ENCODE data around the gene CRCP. TPM values are rescaled to one million over a fixed set of nuclear protein-coding genes. Genes with fewer than 3 reads are reported as not detected.

The CRCP gene
- total RNA-seq, 1 donor from 2014 or later: 29.0 TPM

DNA sequence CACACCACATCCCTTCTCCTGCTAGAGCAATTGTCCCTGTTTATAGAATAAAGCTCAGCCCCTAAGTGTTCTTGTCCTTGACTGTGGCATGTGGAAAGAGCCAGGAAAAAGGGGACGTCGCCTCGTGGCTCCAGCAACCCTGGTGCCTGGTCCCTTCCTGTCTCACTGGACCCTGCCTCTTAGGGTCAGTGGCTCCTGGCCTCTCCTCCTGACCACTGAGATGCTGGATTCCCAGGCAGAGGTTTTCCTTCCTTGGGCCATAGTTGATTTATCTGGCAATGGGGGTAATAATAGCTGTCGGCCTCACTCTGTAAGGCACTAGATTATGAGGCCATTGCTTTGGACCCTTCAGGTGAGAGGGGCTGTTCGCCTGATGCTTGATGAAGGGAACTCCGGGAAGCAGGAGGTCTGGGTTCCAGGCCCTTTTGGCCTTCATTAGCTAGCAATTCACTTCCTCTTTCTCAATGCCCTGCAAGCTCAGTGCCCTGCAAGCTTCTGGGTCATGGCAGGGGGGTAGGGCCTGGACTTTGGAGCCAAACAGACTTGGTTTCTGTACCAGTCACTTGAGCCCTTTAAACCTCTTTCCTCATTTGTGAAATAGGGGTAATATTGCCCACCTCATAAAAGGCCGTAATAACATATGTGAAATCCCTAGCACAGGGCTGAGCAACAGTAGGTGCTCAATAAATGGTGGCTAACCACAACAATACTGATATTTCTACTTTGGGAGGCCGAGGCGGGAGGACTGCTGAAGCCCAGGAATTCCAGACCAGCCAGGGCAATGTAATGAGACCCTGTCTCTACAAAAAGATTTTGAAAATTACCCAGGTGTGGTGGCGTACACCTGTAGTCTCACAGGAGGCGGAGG lies 38.0 kb upstream of the CRCP start:
- Mint-ChIP-seq H3K36me3 (no peaks in the 10 kb centered on the region), H3K4me1 (ENCODE audit: unreplicated experiment) (peaks cover 8% of the 10 kb centered on the region), H3K9me3 (no peaks in the 10 kb centered on the region), H3K4me3 (peak overlapping the region; percentile 91), H3K27ac (peak overlapping the region; percentile 88), H3K27me3 (no peaks in the 10 kb centered on the region)
- TF ChIP-seq, protein P1, sequence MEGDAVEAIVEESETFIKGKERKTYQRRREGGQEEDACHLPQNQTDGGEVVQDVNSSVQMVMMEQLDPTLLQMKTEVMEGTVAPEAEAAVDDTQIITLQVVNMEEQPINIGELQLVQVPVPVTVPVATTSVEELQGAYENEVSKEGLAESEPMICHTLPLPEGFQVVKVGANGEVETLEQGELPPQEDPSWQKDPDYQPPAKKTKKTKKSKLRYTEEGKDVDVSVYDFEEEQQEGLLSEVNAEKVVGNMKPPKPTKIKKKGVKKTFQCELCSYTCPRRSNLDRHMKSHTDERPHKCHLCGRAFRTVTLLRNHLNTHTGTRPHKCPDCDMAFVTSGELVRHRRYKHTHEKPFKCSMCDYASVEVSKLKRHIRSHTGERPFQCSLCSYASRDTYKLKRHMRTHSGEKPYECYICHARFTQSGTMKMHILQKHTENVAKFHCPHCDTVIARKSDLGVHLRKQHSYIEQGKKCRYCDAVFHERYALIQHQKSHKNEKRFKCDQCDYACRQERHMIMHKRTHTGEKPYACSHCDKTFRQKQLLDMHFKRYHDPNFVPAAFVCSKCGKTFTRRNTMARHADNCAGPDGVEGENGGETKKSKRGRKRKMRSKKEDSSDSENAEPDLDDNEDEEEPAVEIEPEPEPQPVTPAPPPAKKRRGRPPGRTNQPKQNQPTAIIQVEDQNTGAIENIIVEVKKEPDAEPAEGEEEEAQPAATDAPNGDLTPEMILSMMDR (conservative IDR thresholded peaks at IDR 0.05): no peak
- no peak for DNase-seq (ENCODE audit: extremely low spot score, unreplicated experiment)

DNA sequence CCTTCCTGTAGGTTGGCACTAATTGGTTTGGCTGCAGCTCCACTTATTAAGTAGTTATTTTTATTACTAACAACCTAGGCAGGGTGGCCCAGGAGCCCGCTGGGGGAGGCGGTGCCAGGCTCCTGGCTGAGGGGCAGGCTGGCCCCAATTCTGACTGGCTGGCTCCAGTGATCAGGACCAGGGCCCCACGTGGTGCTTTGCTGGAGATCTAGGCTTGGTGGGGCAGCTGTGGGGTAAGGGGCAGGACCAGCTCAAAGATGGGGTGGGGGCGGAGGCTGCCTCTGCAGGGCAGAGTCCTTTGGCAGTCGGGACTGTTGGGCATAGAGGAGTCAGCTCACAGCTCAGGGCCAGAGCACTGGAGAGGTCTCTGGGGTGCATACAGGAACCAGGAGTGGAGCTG lies 36.6 kb upstream of the CRCP start:
- Mint-ChIP-seq H3K4me3 (peak overlapping the region; percentile 80), H3K9me3 (no peaks in the 10 kb centered on the region), H3K36me3 (no peaks in the 10 kb centered on the region), H3K4me1 (ENCODE audit: unreplicated experiment) (peaks cover 8% of the 10 kb centered on the region), H3K27ac (peak overlapping the region; percentile 53), H3K27me3 (no peaks in the 10 kb centered on the region)
- no peak for DNase-seq (ENCODE audit: extremely low spot score, unreplicated experiment)
- TF ChIP-seq, protein P1 (conservative IDR thresholded peaks at IDR 0.05): no peak

DNA sequence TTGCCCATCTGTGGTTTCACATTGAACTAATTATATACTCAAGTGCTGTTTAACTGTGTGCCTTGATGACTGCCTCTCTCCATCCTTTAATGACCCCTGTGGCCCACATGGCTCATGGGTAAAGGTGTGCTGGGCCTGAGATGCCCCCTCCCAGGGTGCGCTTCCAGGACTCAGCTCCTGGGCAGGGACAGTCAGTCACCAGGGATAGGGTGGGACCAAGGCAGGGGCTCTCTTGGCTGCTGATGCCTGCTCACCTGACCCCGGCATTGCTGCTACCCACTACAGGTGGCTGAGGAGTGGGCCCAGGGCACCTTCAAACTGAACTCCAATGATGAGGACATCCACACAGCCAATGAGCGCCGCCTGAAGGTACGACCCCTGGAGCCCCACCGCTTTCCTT lies 32.6 kb upstream of the CRCP start:
- no peaks in the 10 kb centered on the region for H3K9me3 Mint-ChIP-seq
- H3K4me3 Mint-ChIP-seq: no peak overlapping the region
- no peaks in the 10 kb centered on the region for H3K36me3 Mint-ChIP-seq
- peaks cover 4% of the 10 kb centered on the region for H3K4me1 Mint-ChIP-seq (ENCODE audit: unreplicated experiment)
- no peak for DNase-seq (ENCODE audit: extremely low spot score, unreplicated experiment)
- TF ChIP-seq, protein P1 (conservative IDR thresholded peaks at IDR 0.05): no peak
- H3K27me3 Mint-ChIP-seq: no peaks in the 10 kb centered on the region
- H3K27ac Mint-ChIP-seq: no peak overlapping the region

DNA sequence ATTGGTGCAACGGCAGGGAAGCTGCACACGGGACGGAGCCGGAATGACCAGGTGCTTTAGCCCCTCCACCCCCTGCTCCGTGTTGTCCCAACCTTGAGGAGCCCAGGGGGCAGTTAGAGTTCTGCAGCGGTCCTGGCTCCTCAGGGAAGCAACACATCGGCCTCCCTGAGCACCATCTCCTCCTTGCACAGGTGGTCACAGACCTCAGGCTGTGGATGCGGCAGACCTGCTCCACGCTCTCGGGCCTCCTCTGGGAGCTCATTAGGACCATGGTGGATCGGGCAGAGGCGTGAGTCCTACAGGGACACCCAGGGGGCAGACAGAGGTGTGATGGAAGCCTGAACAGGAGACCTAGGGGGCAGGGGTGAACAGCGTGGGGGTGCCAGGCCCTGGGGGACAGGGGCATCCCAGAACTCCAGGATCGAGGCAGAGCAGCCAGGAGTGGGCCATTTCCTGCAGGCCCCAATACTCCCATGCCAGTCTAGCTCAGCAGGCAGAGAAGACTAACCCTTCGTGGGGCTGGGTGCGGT lies 31.7 kb upstream of the CRCP start:
- Mint-ChIP-seq H3K27ac (no peak overlapping the region), H3K36me3 (no peaks in the 10 kb centered on the region), H3K4me3 (no peak overlapping the region), H3K4me1 (ENCODE audit: unreplicated experiment) (no peaks in the 10 kb centered on the region), H3K9me3 (no peaks in the 10 kb centered on the region), H3K27me3 (no peaks in the 10 kb centered on the region)
- TF ChIP-seq, protein P1 (conservative IDR thresholded peaks at IDR 0.05): no peak
- DNase-seq (ENCODE audit: extremely low spot score, unreplicated experiment): no peak

DNA sequence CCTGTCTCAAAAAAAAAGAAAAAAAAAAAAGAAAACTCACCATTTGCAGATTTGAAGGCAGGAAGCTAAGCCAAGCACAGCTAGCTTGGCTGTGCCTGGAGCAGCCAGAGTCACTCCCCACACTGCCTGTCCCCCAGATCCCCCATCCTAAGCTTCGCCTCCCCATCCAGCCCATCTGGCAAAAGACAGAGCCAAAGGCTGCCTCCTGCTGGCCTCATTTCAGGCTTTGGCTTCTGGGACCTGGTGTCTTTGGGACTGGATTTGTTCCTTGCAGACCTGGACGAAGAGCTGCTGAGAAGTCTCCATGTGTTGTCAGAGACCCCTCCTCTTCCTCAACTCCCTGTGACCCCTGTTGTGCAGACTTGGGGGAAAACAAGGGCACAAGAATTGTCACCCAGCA lies 31.0 kb upstream of the CRCP start:
- no peak overlapping the region for H3K4me3 Mint-ChIP-seq
- TF ChIP-seq, protein P1 (conservative IDR thresholded peaks at IDR 0.05): no peak
- no peak overlapping the region for H3K27ac Mint-ChIP-seq
- H3K36me3 Mint-ChIP-seq: no peaks in the 10 kb centered on the region
- no peaks in the 10 kb centered on the region for H3K27me3 Mint-ChIP-seq
- no peak for DNase-seq (ENCODE audit: extremely low spot score, unreplicated experiment)
- H3K9me3 Mint-ChIP-seq: no peaks in the 10 kb centered on the region
- H3K4me1 Mint-ChIP-seq (ENCODE audit: unreplicated experiment): no peaks in the 10 kb centered on the region

Data from type B pancreatic cell (in vitro differentiated cells).